GM19035 (cell line): Measurements from ENCODE around the gene ZNF513.

Source experiments
- ATAC-seq: cut with Tn5 transposase; IDR thresholded peaks from one replicate; pipeline ENCODE4 v1.9.1; 2021; ENCODE audit not compliant: unreplicated experiment

ZNF513 gene

GRCh38 chr2:27390822-27391679, 10.5 kb upstream of the ZNF513 start:
- ATAC-seq: no peak

GRCh38 chr2:27381577-27382181, 1.1 kb upstream of the ZNF513 start:
- no peak for ATAC-seq

GRCh38 chr2:27379836-27380625, 503 bp downstream of the ZNF513 start:
- ATAC-seq: no peak

- ATAC-seq: no peak
These were observed 1.1 kb downstream of the ZNF513 start for GRCh38 chr2:27379383-27379835.

- no peak for ATAC-seq
These were observed 1.7 kb downstream of the ZNF513 start for GRCh38 chr2:27378809-27379290.

GRCh38 chr2:27378096-27378808, 2.3 kb downstream of the ZNF513 start:
- ATAC-seq: no peak

- no peak for ATAC-seq
These were observed 2.9 kb downstream of the ZNF513 start for GRCh38 chr2:27377618-27378095.

GRCh38 chr2:27376866-27377617, 3.5 kb downstream of the ZNF513 start:
- no peak for ATAC-seq

- ATAC-seq: no peak
These were observed 4.2 kb downstream of the ZNF513 start for GRCh38 chr2:27376151-27376865.

GRCh38 chr2:27375513-27376099, 4.9 kb downstream of the ZNF513 start:
- no peak for ATAC-seq

GRCh38 chr2:27373567-27373966, 7.0 kb downstream of the ZNF513 start:
- ATAC-seq: no peak

- ATAC-seq: no peak
These were observed 7.6 kb downstream of the ZNF513 start for GRCh38 chr2:27372937-27373336.

- ATAC-seq: peak; percentile 14
These were observed 9.5 kb downstream of the ZNF513 start for GRCh38 chr2:27370816-27371620.

GRCh38 chr2:27370026-27370815, 10.3 kb downstream of the ZNF513 start, which contains the start of the genes EIF2B4 and SNX17:
TSS of gene EIF2B4 (minus strand) at chr2:27370338. CDS start at chr2:27370314, 24 bp downstream.
TSS of gene SNX17 (plus strand) at chr2:27370616. CDS start at chr2:27370744, 128 bp downstream.
- ATAC-seq: peak; percentile 92

- peak; percentile 8 for ATAC-seq
These were observed 11.0 kb downstream of the ZNF513 start for GRCh38 chr2:27369471-27370025.

- ATAC-seq: no peak
These were observed 16.6 kb downstream of the ZNF513 start for GRCh38 chr2:27363933-27364332.
